GM19328 (cell line): ENCODE measurements around the gene SATB2.

Experiments
- ATAC-seq: cut with Tn5 transposase; IDR thresholded peaks from one replicate; pipeline ENCODE4 v1.9.1; 2021; ENCODE audit warnings: mild to moderate bottlenecking, moderate library complexity; ENCODE audit not compliant: unreplicated experiment

Gene SATB2

GRCh38 chr2:199465988-199466691, 8.4 kb upstream of the SATB2 start:
- ATAC-seq: no peak

- ATAC-seq: no peak
Observed at GRCh38 chr2:199465390-199465789, 7.7 kb upstream of the SATB2 start.

- no peak for ATAC-seq
Observed at GRCh38 chr2:199464606-199465352, 7.0 kb upstream of the SATB2 start.

GRCh38 chr2:199463708-199464605, 6.2 kb upstream of the SATB2 start:
- no peak for ATAC-seq

- no peak for ATAC-seq
Observed at GRCh38 chr2:199462956-199463692, 5.4 kb upstream of the SATB2 start.

GRCh38 chr2:199462347-199462955, 4.7 kb upstream of the SATB2 start:
- no peak for ATAC-seq

- no peak for ATAC-seq
Observed at GRCh38 chr2:199461711-199462346, 4.1 kb upstream of the SATB2 start.

GRCh38 chr2:199460846-199461710, 3.3 kb upstream of the SATB2 start:
- no peak for ATAC-seq

- no peak for ATAC-seq
Observed at GRCh38 chr2:199460101-199460671, 2.4 kb upstream of the SATB2 start.

- ATAC-seq: no peak
Observed at GRCh38 chr2:199459286-199460100, 1.8 kb upstream of the SATB2 start.

- no peak for ATAC-seq
Observed at GRCh38 chr2:199458806-199459285, 1.1 kb upstream of the SATB2 start.

GRCh38 chr2:199458009-199458805, 468 bp upstream of the SATB2 start:
- no peak for ATAC-seq

- ATAC-seq: no peak
Observed at GRCh38 chr2:199456383-199457146, 1.2 kb downstream of the SATB2 start.

- no peak for ATAC-seq
Observed at GRCh38 chr2:199455545-199456382, 2.0 kb downstream of the SATB2 start.

- no peak for ATAC-seq
Observed at GRCh38 chr2:199455210-199455544, 2.6 kb downstream of the SATB2 start.
